ENCODE results near the gene GSAP. TPM values are rescaled to one million over a fixed set of nuclear protein-coding genes. Genes with fewer than 3 reads are reported as not detected.

The GSAP gene
- total and polyA plus RNA-seq, 2 of the 4 experiments (the other 2 are of a cell fraction), result 1.6 to 1.8 TPM

GRCh38 chr7:77293046-77293445 is 123.1 kb downstream of the GSAP start:
- no peak overlapping the region for H2AK9ac ChIP-seq (replicated peaks; ENCODE audit: low read depth, low read length, poor library complexity)
- H3K18ac ChIP-seq (ENCODE audit: low read depth, low read length), result no peak overlapping the region
- TF ChIP-seq CEBPB (IDR thresholded peaks at IDR 0.05; ENCODE audit: low read depth, low read length) (no peak), RFX5 (IDR thresholded peaks at IDR 0.05; ENCODE audit: low read depth, low read length) (no peak), NFE2L2 (IDR thresholded peaks at IDR 0.05; ENCODE audit: low read depth, low read length) (no peak), ELK1 (IDR thresholded peaks at IDR 0.05; ENCODE audit: borderline replicate concordance, low read depth, low read length) (no peak), MXI1 (IDR thresholded peaks at IDR 0.05; ENCODE audit: borderline replicate concordance, low read depth, low read length) (no peak), FOS (IDR thresholded peaks at IDR 0.05; ENCODE audit: low read depth, low read length) (no peak), MAFK (IDR thresholded peaks at IDR 0.05; ENCODE audit: low read depth, low read length) (no peak), USF2 (IDR thresholded peaks at IDR 0.05; ENCODE audit: low read depth, low read length) (no peak), CTCF (conservative IDR thresholded peaks at IDR 0.05; ENCODE audit: low read depth, low read length) (no peak), BHLHE40 (IDR thresholded peaks at IDR 0.05; ENCODE audit: low read depth, low read length) (no peak), RAD21 (IDR thresholded peaks at IDR 0.05; ENCODE audit: low read length) (no peak), POLR2A (IDR thresholded peaks at IDR 0.05; ENCODE audit: low read depth, low read length) (no peak), MAZ (IDR thresholded peaks at IDR 0.05; ENCODE audit: borderline replicate concordance, low read depth, low read length) (no peak), RCOR1 (IDR thresholded peaks at IDR 0.05; ENCODE audit: insufficient replicate concordance, low read length) (no peak), CHD1 (IDR thresholded peaks at IDR 0.05; ENCODE audit: low read depth, low read length) (no peak), SMC3 (IDR thresholded peaks at IDR 0.05; ENCODE audit: low read depth, low read length) (no peak)
- no peak overlapping the region for H2BK5ac ChIP-seq (ENCODE audit: low read depth, low read length, poor library complexity, severe bottlenecking)
- no peak overlapping the region for H4K5ac ChIP-seq (ENCODE audit: low read depth, low read length)
- no peak overlapping the region for H3K14ac ChIP-seq (replicated peaks; ENCODE audit: low read depth, low read length)
- H2BK15ac ChIP-seq (ENCODE audit: low read depth, low read length), result no peak overlapping the region
- ChIA-PET CTCF (no interaction called here), POLR2A (ENCODE audit: unreplicated experiment) (no interaction called here)
- BruUV-seq (replicated peaks), result no TSS peak
- no peaks in the 10 kb centered on the region; the same call in 1 of the 2 replicates for H3K4me1 ChIP-seq (ENCODE audit: control insufficient read depth, insufficient read depth, low read length)
- H4K8ac ChIP-seq (ENCODE audit: low read depth in 2 of 2, low read length in 2 of 2), result no peak overlapping the region
- no peaks in the 10 kb centered on the region; the same call in 1 of the 2 replicates for H3K9me3 ChIP-seq (ENCODE audit: control insufficient read depth, insufficient read depth, low read length)
- WGBS, 2 experiments (ENCODE audit: extremely low coverage in 2 of 2, insufficient read length in 1 of 2), result no CpG with 5 or more reads among the region's 4 CpGs
- intact Hi-C loops (cut with micrococcal nuclease) (no loop called here), in situ Hi-C loops (cut with MboI; ENCODE audit: low sequenced_read_pairs) (no loop called here), dilution Hi-C loops (cut with HindIII; ENCODE audit: low sequenced_read_pairs, unreplicated experiment) (no loop called here)
- no peak overlapping the region for H4K91ac ChIP-seq (ENCODE audit: insufficient read depth, low read depth, low read length)
- no peaks in the 10 kb centered on the region for H4K20me1 ChIP-seq (ENCODE audit: insufficient read depth, low read length)
- no peak overlapping the region for H3K56ac ChIP-seq (ENCODE audit: extremely low read depth, insufficient read depth, low read length)
- H3K23ac ChIP-seq (ENCODE audit: low read depth, low read length), result no peak overlapping the region
- no peak for ATAC-seq (ENCODE audit: low read depth)
- peaks cover 6% of the 10 kb centered on the region; the same call in 1 of the 2 replicates for H3K9me1 ChIP-seq (ENCODE audit: insufficient read depth, low read length)
- H3K4ac ChIP-seq (ENCODE audit: low read depth, low read length), result no peak overlapping the region
- no peak overlapping the region for H2BK120ac ChIP-seq (ENCODE audit: low read depth, low read length)
- no peak overlapping the region for H3K4me3 ChIP-seq (ENCODE audit: insufficient read depth, low read depth, low read length)
- no peak overlapping the region for H2AK5ac ChIP-seq (ENCODE audit: low read depth, low read length)
- no peak overlapping the region for H3K27ac ChIP-seq (ENCODE audit: insufficient read depth, low read length)
- H3K27me3 ChIP-seq (ENCODE audit: control insufficient read depth, insufficient read depth, low read length), result no peaks in the 10 kb centered on the region
- no peak overlapping the region for H3K4me2 ChIP-seq (ENCODE audit: low read depth, low read length)
- no peak overlapping the region for H3K9ac ChIP-seq (ENCODE audit: low read depth, low read length)
- H3K79me1 ChIP-seq (ENCODE audit: low read depth in 1 of 2, low read length in 2 of 2), result no peaks in the 10 kb centered on the region
- DNase-seq, result no peak
- no peak overlapping the region for H2BK20ac ChIP-seq (ENCODE audit: low read depth, low read length)
- H2AFZ ChIP-seq (replicated peaks; ENCODE audit: low read length, poor library complexity), result no peak overlapping the region
- H3K36me3 ChIP-seq (ENCODE audit: control insufficient read depth, insufficient read depth, low read length), result peaks cover 3% of the 10 kb centered on the region; the same call in 1 of the 2 replicates

Measured in IMR-90 (cell line).